ENCODE data around the gene AGK. TPM values are rescaled to one million over a fixed set of nuclear protein-coding genes. Genes with fewer than 3 reads are reported as not detected.

The AGK gene
- total and polyA plus RNA-seq, 2 of the 8 experiments (the other 6 are each of a cell fraction or from before 2014, with no cell fraction given) = 25.8 to 34.0 TPM

DNA sequence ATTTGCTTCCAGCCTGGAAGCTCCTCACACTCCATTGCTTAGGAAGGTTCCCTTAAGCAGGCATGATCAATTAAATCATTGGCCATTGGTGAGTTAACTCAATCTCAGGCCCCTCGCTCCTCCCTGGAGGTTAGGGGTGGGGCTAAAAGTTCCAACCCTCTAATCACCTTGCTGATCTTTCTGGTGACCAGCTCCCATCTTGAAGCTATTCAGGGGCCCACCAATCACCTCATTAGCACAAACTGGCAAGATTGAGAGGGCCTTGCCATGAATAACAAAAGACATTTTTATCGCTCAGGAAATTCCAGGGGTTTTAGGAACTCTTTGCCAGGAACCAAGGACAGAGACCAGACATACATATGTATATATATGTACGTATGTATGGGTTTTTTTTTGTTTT is 58.4 kb downstream of the AGK start (continued):
- TF ChIP-seq CHD7 (IDR thresholded peaks at IDR 0.05; ENCODE audit: insufficient replicate concordance, low read length) (no peak), POLR2AphosphoS5 (IDR thresholded peaks at IDR 0.05; ENCODE audit: low read depth, low read length) (no peak), GTF2F1 (IDR thresholded peaks at IDR 0.05; ENCODE audit: borderline replicate concordance, low read depth, low read length) (no peak), ZNF274 (IDR thresholded peaks at IDR 0.05; ENCODE audit: borderline replicate concordance, extremely low read depth, low read length) (no peak), JUND (IDR thresholded peaks at IDR 0.05; ENCODE audit: low read length) (no peak)
